Parathyroid adenoma (tissue), 2 donors: ENCODE results near the gene LYPD4.

Experiments
- H2AFZ ChIP-seq: fragments of 300-600 bp; sonication (generic); one replicate; pipeline ENCODE4 v1.7.0; 2017; ENCODE audit warnings: antibody characterized with exemption, mild to moderate bottlenecking
- H3K27ac ChIP-seq: fragments of 300-600 bp; sonication (generic); one replicate; pipeline ENCODE4 v1.7.0; 2017
- H3K27me3 ChIP-seq: fragments of 300-600 bp; sonication (generic); one replicate; pipeline ENCODE4 v1.7.0; 2017; ENCODE audit warnings: low read length; ENCODE audit not compliant: control insufficient read depth, insufficient read depth
- H3K36me3 ChIP-seq: fragments of 300-600 bp; sonication (generic); one replicate; pipeline ENCODE4 v1.7.0; 2017; ENCODE audit warnings: low read length; ENCODE audit not compliant: control insufficient read depth, insufficient read depth
- H3K4me1 ChIP-seq: fragments of 300-600 bp; sonication (generic); one replicate; pipeline ENCODE4 v1.7.0; 2017; ENCODE audit warnings: control low read depth
- H3K4me2 ChIP-seq: fragments of 300-600 bp; sonication (generic); one replicate; pipeline ENCODE4 v1.7.0; 2017; ENCODE audit warnings: low read length
- H3K4me3 ChIP-seq: fragments of 300-600 bp; sonication (generic); one replicate; pipeline ENCODE4 v1.7.0; 2017; ENCODE audit warnings: low read depth, low read length
- H3K79me2 ChIP-seq: fragments of 300-600 bp; sonication (generic); one replicate; pipeline ENCODE4 v1.7.0; 2017; ENCODE audit warnings: control low read depth
- H3K9ac ChIP-seq: fragments of 300-600 bp; sonication (generic); one replicate; pipeline ENCODE4 v1.7.0; 2017; ENCODE audit warnings: mild to moderate bottlenecking
- H3K9me3 ChIP-seq: fragments of 300-600 bp; sonication (generic); one replicate; pipeline ENCODE4 v1.7.0; 2017; ENCODE audit warnings: low read length; ENCODE audit not compliant: control insufficient read depth
- TF ChIP-seq, protein P1 (sequence below): fragments of 300-600 bp; sonication (generic); IDR thresholded peaks from one replicate; pipeline ENCODE4 v1.7.0; 2017; ENCODE audit warnings: antibody characterized with exemption, mild to moderate bottlenecking
- donor health status: primary hyperparathyroidism.

LYPD4 gene

GRCh38 chr19:41883463-41883820 is 39.0 kb upstream of the LYPD4 start:
- peak overlapping the region; percentile 42 for H3K27ac ChIP-seq
- peak overlapping the region; percentile 95 for H2AFZ ChIP-seq
- peak overlapping the region; percentile 81 for H3K4me2 ChIP-seq
- peaks cover 17% of the 10 kb centered on the region for H3K79me2 ChIP-seq
- H3K27me3 ChIP-seq, result no peaks in the 10 kb centered on the region
- no peak overlapping the region for H3K9ac ChIP-seq
- no peaks in the 10 kb centered on the region for H3K9me3 ChIP-seq
- no peaks in the 10 kb centered on the region for H3K36me3 ChIP-seq
- TF ChIP-seq, protein P1, sequence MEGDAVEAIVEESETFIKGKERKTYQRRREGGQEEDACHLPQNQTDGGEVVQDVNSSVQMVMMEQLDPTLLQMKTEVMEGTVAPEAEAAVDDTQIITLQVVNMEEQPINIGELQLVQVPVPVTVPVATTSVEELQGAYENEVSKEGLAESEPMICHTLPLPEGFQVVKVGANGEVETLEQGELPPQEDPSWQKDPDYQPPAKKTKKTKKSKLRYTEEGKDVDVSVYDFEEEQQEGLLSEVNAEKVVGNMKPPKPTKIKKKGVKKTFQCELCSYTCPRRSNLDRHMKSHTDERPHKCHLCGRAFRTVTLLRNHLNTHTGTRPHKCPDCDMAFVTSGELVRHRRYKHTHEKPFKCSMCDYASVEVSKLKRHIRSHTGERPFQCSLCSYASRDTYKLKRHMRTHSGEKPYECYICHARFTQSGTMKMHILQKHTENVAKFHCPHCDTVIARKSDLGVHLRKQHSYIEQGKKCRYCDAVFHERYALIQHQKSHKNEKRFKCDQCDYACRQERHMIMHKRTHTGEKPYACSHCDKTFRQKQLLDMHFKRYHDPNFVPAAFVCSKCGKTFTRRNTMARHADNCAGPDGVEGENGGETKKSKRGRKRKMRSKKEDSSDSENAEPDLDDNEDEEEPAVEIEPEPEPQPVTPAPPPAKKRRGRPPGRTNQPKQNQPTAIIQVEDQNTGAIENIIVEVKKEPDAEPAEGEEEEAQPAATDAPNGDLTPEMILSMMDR, result no peak
- H3K4me1 ChIP-seq, result peaks cover 10% of the 10 kb centered on the region
- peak overlapping the region; percentile 70 for H3K4me3 ChIP-seq

DNA sequence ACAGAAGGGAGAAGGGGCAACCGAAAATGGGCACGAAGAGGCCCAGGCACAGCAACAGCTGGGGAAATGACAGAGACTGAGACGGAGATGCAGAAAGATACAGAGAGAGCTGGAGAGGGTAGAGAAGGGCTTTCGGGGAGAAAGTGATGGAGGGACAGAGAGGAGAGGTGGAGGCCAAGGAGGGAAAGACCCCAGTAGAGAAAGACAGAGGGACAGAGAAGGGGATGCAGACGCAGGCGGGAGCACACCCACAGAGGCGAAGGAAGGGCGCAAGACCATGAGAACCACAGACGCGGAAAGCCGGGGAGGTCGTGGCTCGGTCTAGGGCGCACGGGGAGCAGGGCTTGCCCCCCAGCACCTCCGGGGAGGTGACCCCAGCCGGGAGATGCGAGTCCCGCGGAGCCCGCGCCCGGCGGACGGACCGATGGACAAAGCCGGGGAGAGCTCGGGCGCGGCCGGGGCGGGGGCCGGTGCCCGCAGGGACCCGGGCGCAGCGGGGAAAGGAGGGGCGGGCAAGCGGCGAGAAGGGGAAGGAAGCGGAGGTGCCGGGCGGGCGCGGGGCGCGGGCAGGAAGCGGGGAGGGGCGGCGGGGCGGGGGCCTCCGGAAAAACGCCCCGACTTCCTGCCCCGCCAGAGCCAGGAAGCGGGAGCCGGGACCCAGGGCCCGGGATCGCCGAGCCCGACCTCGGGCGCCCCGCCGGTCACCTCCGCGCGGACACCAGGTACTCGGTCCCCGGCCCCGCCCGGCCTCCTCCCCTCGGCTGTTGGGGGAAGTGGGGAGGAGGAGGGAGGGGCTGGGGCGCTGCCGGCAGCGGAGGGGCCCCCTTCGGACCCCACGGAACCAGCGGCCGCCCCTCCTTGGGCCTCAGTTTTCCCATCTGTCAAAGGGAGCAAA is 38.3 kb upstream of the LYPD4 start, which contains the start of gene ARHGEF1:
ARHGEF1 (plus strand) TSS at position 617 of the 895 bp plus-strand sequence. CDS start 4,899 bp downstream, outside the sequence.
- Histone ChIP-seq H2AFZ (peak within 1 kb of the TSS; percentile 95), H3K4me3 (peak within 1 kb of the TSS; percentile 70), H3K27me3 (no peaks in the 10 kb centered on the region), H3K9me3 (no peaks in the 10 kb centered on the region), H3K27ac (peak within 1 kb of the TSS; percentile 67), H3K36me3 (no peaks in the 10 kb centered on the region), H3K4me2 (peak within 1 kb of the TSS; percentile 81), H3K79me2 (peaks cover 17% of the 10 kb centered on the region), H3K9ac (no peak within 1 kb of the TSS), H3K4me1 (peaks cover 10% of the 10 kb centered on the region)
- TF ChIP-seq, protein P1, result peak; percentile 6

- H3K36me3 ChIP-seq, result no peaks in the 10 kb centered on the region
- H3K9ac ChIP-seq, result no peak overlapping the region
- no peak overlapping the region for H2AFZ ChIP-seq
- H3K79me2 ChIP-seq, result peaks cover 9% of the 10 kb centered on the region
- TF ChIP-seq, protein P1, result no peak
- H3K27ac ChIP-seq, result no peak overlapping the region
- H3K4me1 ChIP-seq, result peaks cover 10% of the 10 kb centered on the region
- H3K9me3 ChIP-seq, result no peaks in the 10 kb centered on the region
- no peak overlapping the region for H3K4me3 ChIP-seq
- no peak overlapping the region for H3K4me2 ChIP-seq
- H3K27me3 ChIP-seq, result no peaks in the 10 kb centered on the region
Observed at GRCh38 chr19:41880329-41880708, 35.8 kb upstream of the LYPD4 start.

- no peaks in the 10 kb centered on the region for H3K9me3 ChIP-seq
- H3K36me3 ChIP-seq, result no peaks in the 10 kb centered on the region
- no peak overlapping the region for H2AFZ ChIP-seq
- H3K9ac ChIP-seq, result no peak overlapping the region
- H3K27ac ChIP-seq, result no peak overlapping the region
- H3K27me3 ChIP-seq, result no peaks in the 10 kb centered on the region
- TF ChIP-seq, protein P1, result no peak
- peaks cover 6% of the 10 kb centered on the region for H3K4me1 ChIP-seq
- H3K4me3 ChIP-seq, result no peak overlapping the region
- H3K4me2 ChIP-seq, result no peak overlapping the region
- peaks cover 5% of the 10 kb centered on the region for H3K79me2 ChIP-seq
Observed at GRCh38 chr19:41879670-41880328, 35.3 kb upstream of the LYPD4 start.
